RWPE2 (cell line): Measurements from ENCODE around the gene ITM2C.

Source experiments
- ATAC-seq: fragments of 200-7000 bp; cut with Tn5 transposase; 3 replicates; pipeline ENCODE4 v1.9.1; 2021; ENCODE audit warnings: low read depth
- DNase-seq: peaks from one replicate; pipeline ENCODE4 v3.0.0-alpha.2; 2020; ENCODE audit warnings: low spot score
- H3K27ac ChIP-seq: fragments of 450-650 bp; 2 replicates; pipeline ENCODE4 v1.5.1; 2017; ENCODE audit warnings: mild to moderate bottlenecking; ENCODE audit not compliant: poor library complexity, severe bottlenecking
- H3K27me3 ChIP-seq: fragments of 250-450 bp; sonication (Bioruptor Pico); 2 replicates; pipeline ENCODE4 v1.5.1; 2021; ENCODE audit warnings: mild to moderate bottlenecking, moderate library complexity; ENCODE audit not compliant: insufficient read depth, poor library complexity, severe bottlenecking
- H3K36me3 ChIP-seq: fragments of 250-450 bp; sonication (Bioruptor Pico); 2 replicates; pipeline ENCODE4 v1.5.1; 2020; ENCODE audit warnings: low read depth, mild to moderate bottlenecking, moderate library complexity
- H3K4me1 ChIP-seq: fragments of 250-450 bp; sonication (Bioruptor Pico); 2 replicates; pipeline ENCODE4 v1.5.1; 2021; ENCODE audit warnings: mild to moderate bottlenecking, moderate library complexity; ENCODE audit not compliant: insufficient read depth, poor library complexity, severe bottlenecking
- H3K4me3 ChIP-seq: fragments of 250-450 bp; sonication (Bioruptor Pico); 2 replicates; pipeline ENCODE4 v1.5.1; 2021; ENCODE audit warnings: mild to moderate bottlenecking, moderate library complexity; ENCODE audit not compliant: severe bottlenecking
- H3K9me3 ChIP-seq: fragments of 250-450 bp; sonication (Bioruptor Pico); 2 replicates; pipeline ENCODE4 v1.5.1; 2021; ENCODE audit warnings: mild to moderate bottlenecking, moderate library complexity; ENCODE audit not compliant: severe bottlenecking
- CTCF ChIP-seq: fragments of 450-650 bp; IDR thresholded peaks from one replicate; pipeline ENCODE4 v1.5.1; 2017; ENCODE audit warnings: mild to moderate bottlenecking, moderate library complexity; ENCODE audit not compliant: poor library complexity, severe bottlenecking

Gene ITM2C

DNA sequence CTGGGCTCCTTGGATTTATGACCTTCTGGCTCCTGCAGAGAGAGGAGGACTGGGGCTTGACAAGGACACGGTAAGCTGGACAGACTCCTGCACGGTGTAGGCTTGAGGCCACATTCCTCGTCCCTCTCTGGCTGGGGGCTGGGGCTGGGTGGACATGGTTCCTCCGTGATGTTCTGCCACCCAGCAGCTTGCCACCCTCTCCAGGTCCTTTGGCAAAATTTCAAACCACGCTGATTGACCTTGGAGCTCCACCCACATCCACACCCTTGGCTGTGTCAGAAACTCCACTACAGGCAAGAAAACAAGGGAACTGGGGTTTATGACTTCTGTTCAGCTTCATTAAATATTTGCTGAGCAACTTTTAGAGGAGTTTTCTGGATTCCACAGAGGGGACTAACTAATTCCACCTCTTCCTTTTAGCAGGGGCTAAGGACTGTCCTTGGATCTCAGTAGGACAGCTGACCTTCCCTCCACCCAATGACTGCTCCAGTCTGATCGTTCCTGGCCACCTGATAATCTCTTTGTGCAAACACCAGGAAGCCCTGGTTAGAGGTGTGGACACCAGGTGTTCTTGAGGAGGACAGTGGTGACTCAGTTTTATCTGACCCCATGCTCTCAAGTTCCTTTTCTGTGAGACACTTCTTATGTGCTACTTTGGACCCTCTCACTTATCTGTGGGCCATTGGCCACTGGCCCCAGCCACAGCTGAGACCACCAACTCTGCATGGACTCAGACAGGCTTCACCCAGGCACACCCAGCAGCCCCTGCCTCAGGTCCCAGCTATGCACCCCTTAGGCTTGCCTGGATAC lies 31.0 kb downstream of the ITM2C start:
- ATAC-seq (no peak), DNase-seq (no peak)
- Histone ChIP-seq H3K27me3 (no peaks in the 10 kb centered on the region), H3K27ac (no peak overlapping the region), H3K4me3 (no peak overlapping the region), H3K4me1 (no peaks in the 10 kb centered on the region), H3K9me3 (no peaks in the 10 kb centered on the region), H3K36me3 (no peaks in the 10 kb centered on the region)
- TF ChIP-seq CTCF = no peak

DNA sequence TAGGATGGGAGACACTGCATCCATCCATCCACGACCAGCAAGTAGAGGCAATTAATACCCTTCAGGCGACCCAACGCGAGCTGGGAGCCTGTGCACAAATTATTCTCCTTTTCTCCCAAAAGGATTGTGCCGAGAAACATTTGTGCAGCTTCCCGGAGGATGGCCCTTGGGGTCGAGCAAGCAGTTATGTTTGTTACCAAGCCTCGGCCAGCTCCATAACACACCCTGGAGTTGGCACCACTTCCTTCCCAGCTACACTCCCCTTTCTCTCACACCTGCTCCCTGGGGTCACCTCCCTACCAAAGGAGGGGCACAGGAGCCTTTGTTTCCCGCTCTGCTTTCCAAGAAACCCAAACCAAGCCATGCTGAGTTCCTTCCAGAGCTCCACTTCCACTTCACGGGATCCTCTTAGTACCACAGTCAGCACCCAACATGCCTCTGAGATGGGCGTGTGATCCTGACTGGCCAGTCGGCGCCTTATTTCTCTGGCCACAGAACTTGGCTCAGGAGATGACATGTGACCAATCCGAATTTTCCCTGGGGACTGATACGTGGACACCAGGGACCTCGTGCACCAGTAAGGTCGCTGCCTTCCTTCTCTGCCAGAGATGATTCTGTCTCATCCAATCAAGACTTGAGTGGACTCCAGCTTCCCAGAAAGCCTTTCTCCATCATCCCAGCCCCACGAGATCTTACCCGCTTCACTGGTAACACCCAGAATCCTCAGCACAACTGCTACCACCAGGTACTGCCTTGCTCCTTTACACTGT lies 31.8 kb downstream of the ITM2C start:
- H3K4me3 ChIP-seq = no peak overlapping the region
- no peaks in the 10 kb centered on the region for H3K27me3 ChIP-seq
- TF ChIP-seq CTCF = no peak
- H3K27ac ChIP-seq = no peak overlapping the region
- no peaks in the 10 kb centered on the region for H3K9me3 ChIP-seq
- DNase-seq (no peak), ATAC-seq (no peak)
- no peaks in the 10 kb centered on the region for H3K4me1 ChIP-seq
- no peaks in the 10 kb centered on the region for H3K36me3 ChIP-seq

DNA sequence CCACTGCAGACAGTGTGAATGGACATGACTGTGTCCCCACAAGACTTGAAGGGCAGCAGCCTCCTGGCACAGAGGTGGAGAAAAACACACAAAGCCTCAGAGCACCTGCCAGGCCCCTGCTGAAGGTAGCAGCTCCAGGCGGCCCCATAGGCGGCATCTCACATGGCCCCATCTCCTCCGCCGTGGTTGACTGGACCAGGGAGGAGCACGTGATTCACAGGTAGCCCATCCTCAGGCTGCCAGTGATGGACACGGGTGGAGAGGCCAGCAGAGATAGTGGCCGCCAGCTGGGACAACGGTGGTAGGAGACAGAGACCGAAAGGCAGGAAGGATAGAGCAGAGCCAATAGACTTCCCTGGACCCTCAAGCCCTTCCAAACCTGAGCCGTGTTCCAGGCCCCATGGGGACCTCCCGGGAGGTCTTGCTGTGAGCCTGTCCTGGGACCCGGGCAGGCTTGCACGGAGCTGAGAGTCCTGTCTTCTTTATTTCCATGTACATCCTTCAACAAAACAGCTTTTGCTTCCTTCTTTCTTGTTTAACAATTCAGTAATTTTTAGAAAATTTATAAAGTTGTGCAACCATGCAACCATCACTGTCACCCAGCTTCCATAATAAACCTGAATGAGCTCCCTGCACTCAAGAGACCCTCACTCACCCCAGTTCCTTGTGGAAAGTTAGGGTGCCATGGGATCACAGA lies 33.4 kb downstream of the ITM2C start:
- H3K27me3 ChIP-seq = no peaks in the 10 kb centered on the region
- no peaks in the 10 kb centered on the region for H3K4me1 ChIP-seq
- DNase-seq (no peak), ATAC-seq (no peak)
- no peaks in the 10 kb centered on the region for H3K36me3 ChIP-seq
- no peak overlapping the region for H3K4me3 ChIP-seq
- H3K9me3 ChIP-seq = no peaks in the 10 kb centered on the region
- no peak for TF ChIP-seq CTCF
- H3K27ac ChIP-seq = no peak overlapping the region

- H3K27me3 ChIP-seq = no peaks in the 10 kb centered on the region
- no peaks in the 10 kb centered on the region for H3K36me3 ChIP-seq
- H3K4me3 ChIP-seq = no peak overlapping the region
- TF ChIP-seq CTCF = no peak
- DNase-seq = no peak
- no peak overlapping the region for H3K27ac ChIP-seq
- ATAC-seq = no peak
- H3K4me1 ChIP-seq = no peaks in the 10 kb centered on the region
- H3K9me3 ChIP-seq = no peaks in the 10 kb centered on the region
Observed at GRCh38 chr2:230898713-230899091, 34.0 kb downstream of the ITM2C start.
